Right ventricle myocardium superior (tissue), 1 donor: ENCODE data around the gene SNX12. TPM values are rescaled to one million over a fixed set of nuclear protein-coding genes. Genes with fewer than 3 reads are reported as not detected.

Source experiments
- ATAC-seq: fragments of 200-7000 bp; cut with Tn5 transposase; one replicate; pipeline ENCODE4 v1.9.1; 2020; ENCODE audit warnings: mild to moderate bottlenecking; ENCODE audit not compliant: poor library complexity
- DNase-seq: peaks from one replicate; pipeline ENCODE4 v3.0.0-alpha.2; 2020
- intact Hi-C: fragments of 100-400 bp; cut with DNase I; formaldehyde crosslinking; loops from one replicate; pipeline ENCODE4 v1.11.2; 2022
- long read RNA-seq: library from polyadenylated mRNA; unstranded; transcript quantifications from one replicate; pipeline ENCODE4 v2.0.0, GENCODE V29; 2021
- total RNA-seq: library from RNA; stranded (reverse); fragmentation: NEBNext Ultra II Directional; extraction: Animal tissue kit (Norgen Biotek cat#: 25700); gene quantifications from one replicate; pipeline ENCODE4 v1.2.1, GENCODE V29; 2021
- donor health status: DM: no; HTN: yes; CAD: no; lungs with severe emphysema.

SNX12 gene
- total RNA-seq, result 45.0 TPM
- long read RNA-seq, partial matches to known transcripts, result 0 of 7 reads
- long read RNA-seq, other reads (novel, unspliced or antisense), result 6 of 7 reads

DNA sequence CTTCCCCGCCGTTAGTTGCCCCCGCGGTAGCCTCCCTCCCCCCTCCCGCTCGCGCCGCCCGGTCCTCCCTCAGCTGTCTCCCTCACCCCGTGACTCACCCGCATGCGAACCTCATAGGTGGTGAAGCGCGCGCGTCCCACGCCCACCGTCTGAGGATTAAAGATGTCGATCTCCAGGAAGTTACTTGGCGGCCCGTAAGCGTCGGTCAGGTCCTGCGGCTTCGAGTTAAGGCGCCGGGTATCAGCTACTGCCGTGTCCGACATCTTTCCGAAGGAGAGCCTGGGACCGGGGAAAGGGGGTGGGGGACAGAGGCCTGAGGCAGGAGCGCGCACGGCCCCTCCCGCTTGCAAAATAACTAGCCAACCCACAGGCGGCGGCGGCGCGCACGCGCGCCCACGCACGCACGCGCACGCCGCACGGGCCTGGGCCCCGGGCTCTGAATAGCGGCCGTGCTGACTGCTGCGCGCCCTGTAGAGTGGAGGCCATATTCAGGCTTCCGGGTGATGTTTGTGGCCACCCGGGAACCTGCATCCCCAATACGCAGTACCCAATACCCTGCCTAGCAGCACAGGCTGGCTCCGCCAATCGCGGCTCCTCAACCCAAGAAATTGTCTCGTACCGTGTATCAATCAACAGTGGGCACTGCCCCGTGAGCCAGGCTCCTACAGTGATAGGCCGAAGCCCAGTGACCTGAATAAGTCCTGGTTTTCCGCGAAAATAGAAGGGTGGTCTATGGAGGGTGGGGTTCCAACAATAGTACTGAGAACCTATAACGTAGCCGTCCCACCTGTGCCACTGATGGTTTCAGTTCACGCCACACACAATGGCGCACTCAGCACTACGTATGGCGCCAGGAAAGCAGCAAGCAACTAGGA is at the start of gene SNX12:
Gene SNX12 (minus strand): TSS at position 291 of the 875 bp plus-strand sequence. CDS start 28 bp downstream, at position 263.
- peak; percentile 94 for DNase-seq
- intact Hi-C loops, result no loop called here

DNA sequence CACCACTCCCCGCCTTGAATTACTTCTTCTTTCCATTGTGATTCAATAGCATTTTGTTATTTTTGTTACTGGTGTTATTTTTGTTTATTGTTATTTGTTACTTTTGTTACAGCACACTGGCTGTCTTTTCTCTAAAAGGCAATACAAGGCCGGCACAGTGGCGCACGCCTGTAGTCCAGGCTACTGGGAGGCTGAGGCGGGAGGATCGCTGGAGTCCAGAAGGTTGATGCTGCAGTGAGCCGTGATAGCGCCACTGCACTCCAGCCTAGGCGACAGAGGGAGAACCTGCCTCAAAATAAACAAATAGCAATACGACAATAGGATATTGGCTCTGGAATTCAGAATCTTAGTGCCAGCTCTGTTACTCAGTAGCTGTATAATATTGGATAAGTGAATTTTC is 49.2 kb upstream of the SNX12 start:
- intact Hi-C loops, result no loop called here

More for the DNA sequence above, at the start of gene SNX12:
- ATAC-seq, result peak; percentile 99

DNA sequence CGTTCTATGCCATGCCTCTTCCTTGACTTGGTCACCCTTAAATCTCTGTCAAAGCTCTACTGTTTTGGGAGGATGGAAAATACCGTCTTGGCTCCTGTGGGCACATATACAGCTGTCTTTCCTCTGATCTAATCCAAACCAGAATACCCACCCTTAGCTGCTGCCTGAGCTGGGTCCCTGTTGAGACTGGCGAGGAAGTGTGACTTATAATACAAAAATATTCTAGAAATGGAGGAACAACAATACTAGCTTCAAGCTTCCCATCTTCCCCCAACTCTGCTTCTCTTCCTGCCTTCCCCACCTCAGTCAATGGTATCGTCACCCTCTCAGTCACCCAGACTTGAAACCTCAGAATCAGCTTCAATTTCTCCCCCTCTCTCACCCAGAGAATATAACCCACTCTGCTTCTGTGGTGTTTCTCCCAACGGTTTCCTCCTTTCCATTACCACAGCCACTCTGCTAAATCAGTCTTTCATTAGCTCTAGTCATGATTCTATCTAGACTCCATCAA is 43.8 kb upstream of the SNX12 start:
- intact Hi-C loops, result no loop called here
- DNase-seq (no peak), ATAC-seq (no peak)

More for the DNA sequence above, 49.2 kb upstream of the SNX12 start:
- DNase-seq, result no peak
- no peak for ATAC-seq

DNA sequence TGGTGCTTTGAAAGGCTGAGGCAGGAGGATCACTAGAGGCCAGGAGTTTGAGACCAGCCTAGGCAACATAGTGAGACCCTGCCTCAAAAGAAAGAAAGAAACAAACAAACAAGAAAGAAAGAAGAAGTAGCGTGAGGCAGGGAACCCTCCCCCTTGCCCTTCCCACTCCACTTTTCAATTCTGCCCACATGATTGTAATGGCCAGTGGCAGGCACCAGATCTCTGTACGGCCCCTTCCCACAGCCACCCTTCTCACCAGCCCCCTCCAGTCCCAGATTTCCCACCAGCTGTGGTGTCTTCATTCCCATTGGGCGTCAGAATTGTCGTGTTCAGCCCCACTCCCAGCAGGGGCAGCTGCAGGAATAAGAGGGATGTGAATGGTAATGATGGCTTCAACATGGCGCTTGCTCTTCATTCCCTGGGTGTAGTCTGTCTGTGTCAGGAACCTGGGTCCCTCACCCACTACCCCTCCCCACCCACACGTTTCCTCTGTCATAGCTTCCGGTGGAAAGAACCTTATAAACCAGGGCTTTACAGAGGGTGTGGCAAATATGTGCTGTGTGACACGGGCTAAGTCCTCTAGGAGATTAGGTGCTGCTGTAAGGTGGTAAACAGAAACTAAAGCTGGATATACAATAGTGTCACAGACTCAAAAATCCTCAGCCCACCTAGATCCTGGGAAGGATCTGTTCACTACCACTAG is 43.2 kb upstream of the SNX12 start, which contains the start of gene IL2RG:
Gene IL2RG (minus strand): TSS at position 437 of the 703 bp plus-strand sequence. CDS start 38 bp downstream, at position 399.
- intact Hi-C loops, result no loop called here
- DNase-seq, result no peak
- no peak for ATAC-seq

DNA sequence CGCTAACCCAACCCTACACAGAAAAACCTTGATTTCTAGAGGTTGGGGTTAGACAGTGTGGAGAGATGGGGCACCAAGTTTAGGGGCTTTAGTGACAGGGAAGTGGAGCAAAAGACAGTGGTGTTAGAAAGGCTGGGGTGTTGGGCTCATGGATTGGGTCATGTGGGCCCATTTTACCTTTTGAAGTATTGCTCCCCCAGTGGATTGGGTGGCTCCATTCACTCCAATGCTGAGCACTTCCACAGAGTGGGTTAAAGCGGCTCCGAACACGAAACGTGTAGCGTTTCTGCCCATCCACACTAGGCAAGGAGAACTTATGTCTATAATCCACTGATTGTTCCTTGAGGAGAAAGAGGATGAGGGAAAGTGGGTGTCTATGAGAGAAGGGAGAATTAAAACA is 40.9 kb upstream of the SNX12 start:
- ATAC-seq (no peak), DNase-seq (no peak)
- intact Hi-C loops, result no loop called here

DNA sequence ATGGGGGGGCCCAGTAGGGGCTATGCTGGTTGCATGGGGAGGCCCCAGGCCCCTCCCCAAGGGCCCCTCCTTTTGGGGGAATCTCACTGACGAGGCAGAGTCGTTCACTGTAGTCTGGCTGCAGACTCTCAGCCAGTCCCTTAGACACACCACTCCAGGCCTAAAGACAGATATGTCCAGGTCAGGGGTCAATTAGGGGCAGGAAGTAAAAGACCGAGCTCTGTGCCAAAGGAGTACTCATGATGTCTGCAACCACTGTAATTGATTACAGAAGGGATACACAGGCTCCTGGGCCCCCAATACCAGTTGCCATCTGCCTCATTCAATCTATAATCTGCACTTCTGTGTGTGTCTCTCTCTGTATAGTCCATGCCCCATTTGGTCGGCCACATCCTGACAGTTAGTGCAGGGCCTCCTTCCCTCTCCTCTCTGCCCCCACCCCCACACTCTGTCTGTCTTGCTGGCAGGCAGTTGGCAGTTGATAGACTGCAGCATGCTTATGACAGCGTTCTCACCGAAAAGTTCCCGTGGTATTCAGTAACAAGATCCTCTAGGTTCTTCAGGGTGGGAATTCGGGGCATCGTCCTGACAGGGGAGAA is 39.7 kb upstream of the SNX12 start:
- DNase-seq, result no peak
- no peak for ATAC-seq
- intact Hi-C loops, result no loop called here

DNA sequence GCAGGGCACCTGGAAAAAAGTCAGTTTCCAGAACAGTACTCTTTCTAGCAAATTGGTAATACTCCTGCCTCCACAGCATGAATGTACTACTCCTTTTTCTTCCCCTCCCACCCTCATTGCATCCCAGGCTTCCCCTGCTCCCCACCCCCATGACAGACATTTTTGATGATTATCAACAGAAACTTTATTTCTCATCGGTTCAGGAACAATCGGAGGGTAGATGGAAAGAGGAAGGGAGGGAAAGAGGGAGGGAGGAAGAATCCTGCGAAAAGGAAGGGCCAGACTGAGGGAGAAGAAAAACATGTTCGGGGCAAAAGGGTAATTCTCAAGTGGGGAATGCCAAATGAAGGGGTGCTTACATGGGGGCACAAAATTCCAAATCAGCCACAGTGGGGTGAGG is 39.1 kb upstream of the SNX12 start:
- ATAC-seq (no peak), DNase-seq (no peak)
- intact Hi-C loops, result no loop called here

DNA sequence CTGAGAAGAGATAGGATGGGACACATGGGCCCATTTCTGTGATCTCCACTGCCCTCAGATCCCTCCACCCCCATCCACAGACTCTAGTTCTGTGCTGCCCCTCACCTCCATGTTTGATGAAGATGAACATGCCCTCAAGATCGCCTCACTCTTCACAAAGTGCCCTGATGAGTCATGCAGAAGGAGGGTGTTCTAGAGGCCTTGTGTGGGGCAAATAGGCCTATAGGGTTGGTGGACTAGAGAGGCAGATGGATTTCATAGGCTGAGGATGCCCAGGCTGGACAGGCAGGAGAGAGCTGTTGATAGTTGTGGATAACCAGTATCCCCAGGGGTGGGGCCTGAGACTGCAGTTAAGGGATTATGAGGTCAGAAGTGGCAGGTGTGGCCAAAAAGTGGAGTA is 38.3 kb upstream of the SNX12 start, which contains the start of gene CXorf65:
Gene CXorf65 (minus strand): TSS at position 314 of the 400 bp plus-strand sequence. CDS start 184 bp downstream, at position 130.
- intact Hi-C loops, result no loop called here
- no peak for DNase-seq
- no peak for ATAC-seq

DNA sequence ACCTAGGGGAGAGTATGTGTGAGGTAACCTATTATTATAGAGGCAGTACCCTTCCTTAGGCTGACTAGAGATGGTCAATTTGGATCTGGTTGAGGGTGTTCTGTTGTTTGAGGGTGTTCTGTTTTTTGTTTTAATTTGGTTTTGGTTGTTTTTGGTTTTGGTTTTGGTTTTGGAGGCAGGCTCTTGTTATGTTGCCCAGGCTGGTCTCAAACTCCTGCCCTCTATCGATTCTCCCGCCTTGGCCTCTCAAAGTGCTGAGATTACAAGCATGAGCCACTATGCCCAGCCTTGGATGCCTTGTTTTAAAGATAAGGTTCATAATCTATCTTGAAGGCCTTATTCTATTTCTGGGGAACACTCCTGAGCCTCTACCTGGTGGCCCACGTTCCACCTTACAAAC is 37.5 kb upstream of the SNX12 start:
- ATAC-seq, result no peak
- intact Hi-C loops, result no loop called here
- DNase-seq, result no peak

DNA sequence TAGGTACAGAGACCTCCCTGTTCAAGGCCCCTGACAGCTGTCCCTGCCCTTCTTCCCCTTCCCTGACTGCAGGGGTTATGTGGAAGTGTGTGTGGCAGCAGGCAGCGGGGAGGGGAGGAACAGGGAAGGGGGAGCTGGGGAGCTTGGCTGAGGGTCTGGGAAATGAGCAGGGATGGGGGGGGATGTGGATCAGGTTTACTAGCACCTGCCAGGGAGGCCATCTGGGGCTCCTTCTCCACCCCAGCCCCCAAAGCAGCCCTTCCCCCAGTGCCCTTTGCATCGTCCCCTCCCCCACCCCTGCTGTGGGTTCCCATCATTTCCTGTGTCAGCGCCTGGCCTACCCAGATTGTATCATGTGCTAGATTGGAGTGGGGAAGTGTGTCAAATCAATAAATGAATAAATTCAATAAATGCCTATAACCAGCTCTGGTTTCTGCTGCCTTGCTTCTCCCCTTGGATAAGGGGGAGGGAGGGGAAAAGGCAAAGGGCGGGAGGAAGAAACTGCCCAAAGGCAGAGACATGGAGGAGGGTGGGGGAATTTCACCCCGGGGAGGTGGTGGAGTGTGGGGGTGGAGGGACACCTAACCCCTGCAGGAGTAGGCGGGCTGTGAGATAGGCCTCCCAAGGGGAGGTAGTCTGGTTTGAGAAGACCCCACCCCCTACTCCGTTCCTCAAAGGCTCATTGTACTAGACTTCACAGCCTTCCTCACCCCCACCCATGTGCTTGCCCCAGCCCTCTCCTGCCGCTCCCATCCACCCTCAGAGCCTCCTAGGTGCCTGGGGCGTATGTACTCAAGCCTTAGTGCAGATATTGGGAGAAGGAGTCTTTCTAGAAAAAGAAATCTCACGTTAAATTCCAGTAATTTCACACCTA is 35.2 kb upstream of the SNX12 start:
- DNase-seq (no peak), ATAC-seq (no peak)
- intact Hi-C loops, result no loop called here

DNA sequence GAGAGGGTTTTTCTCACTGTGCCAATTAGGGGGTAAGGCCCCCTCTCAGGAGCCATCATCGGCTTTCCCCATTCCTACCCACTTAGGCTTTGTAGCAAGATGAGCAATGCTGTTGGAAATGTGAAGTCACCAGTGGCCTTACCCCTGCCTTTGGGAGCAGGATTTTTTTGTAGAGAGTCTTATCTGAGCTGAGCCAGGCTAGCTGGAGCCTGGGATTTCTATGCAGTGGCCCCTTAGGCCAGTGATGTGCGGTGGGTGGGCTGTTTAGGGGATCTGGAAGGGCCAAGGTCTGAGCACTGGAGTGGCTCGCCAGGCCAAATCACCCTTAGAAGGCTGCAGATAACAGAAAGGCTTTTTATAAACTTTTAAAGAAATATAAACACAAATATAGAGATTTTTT is 34.2 kb upstream of the SNX12 start:
- no peak for ATAC-seq
- intact Hi-C loops, result no loop called here
- DNase-seq, result no peak

DNA sequence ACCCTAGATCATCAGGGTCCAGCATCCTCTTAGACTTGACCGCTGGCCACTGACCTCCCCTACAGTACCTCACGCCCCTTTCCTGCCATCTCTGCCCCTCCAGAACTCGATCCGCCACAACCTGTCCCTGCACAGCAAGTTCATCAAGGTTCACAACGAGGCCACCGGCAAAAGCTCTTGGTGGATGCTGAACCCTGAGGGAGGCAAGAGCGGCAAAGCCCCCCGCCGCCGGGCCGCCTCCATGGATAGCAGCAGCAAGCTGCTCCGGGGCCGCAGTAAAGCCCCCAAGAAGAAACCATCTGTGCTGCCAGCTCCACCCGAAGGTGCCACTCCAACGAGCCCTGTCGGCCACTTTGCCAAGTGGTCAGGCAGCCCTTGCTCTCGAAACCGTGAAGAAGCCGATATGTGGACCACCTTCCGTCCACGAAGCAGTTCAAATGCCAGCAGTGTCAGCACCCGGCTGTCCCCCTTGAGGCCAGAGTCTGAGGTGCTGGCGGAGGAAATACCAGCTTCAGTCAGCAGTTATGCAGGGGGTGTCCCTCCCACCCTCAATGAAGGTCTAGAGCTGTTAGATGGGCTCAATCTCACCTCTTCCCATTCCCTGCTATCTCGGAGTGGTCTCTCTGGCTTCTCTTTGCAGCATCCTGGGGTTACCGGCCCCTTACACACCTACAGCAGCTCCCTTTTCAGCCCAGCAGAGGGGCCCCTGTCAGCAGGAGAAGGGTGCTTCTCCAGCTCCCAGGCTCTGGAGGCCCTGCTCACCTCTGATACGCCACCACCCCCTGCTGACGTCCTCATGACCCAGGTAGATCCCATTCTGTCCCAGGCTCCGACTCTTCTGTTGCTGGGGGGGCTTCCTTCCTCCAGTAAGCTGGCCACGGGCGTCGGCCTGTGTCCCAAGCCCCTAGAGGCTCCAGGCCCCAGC is 32.7 kb upstream of the SNX12 start:
- no peak for ATAC-seq
- no peak for DNase-seq

DNA sequence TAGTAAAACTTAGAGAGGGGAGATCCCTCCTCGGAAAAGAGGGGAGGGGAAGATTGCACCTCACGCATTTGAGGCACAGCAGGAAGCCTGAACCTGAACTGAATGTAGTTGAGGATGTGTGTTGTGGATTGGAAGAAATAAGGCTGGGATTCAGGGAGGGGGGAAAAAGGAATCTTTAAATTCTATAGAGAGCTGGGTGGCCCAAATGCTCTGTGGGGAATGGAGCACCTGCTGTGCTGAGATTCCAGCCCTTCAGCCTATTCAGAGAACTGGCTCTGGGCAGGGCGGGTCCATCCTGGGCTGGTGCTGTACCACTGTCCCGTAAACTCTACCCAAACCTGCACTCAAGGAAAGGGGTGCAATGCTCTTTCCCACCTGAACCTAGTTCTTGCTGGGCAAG is 31.6 kb upstream of the SNX12 start:
- ATAC-seq (no peak), DNase-seq (no peak)

More for the DNA sequence above, 32.7 kb upstream of the SNX12 start:
- intact Hi-C loops, result no loop called here

DNA sequence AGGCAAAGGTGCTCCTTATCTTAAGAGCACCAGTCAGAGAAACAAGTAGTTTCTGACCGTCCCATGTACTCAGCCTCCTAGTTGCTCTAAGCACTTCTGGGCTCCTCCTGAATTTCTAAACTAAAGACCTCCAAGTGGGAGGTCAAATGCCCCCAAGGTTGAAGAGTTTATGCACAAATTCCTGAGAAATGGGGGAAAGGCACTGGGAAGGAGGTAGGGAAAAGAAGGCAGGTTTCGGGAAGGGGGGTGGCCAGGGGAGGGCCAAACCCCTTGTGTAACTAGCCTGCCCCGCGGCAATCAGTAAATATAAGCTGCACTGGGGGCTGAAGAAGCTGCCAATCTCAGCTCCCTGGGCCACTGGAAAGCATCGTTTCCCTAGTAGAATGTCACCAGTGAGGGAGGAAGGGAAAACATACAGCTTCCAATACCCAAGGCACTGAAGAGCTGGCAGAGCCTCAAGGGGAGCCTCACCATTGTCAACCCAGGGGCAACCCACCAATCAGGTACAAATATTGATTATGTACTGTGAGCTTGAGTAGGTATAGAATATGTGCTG is 30.9 kb upstream of the SNX12 start:
- ATAC-seq (no peak), DNase-seq (no peak)
- intact Hi-C loops, result no loop called here

More for the DNA sequence above, 31.6 kb upstream of the SNX12 start:
- intact Hi-C loops, result no loop called here

DNA sequence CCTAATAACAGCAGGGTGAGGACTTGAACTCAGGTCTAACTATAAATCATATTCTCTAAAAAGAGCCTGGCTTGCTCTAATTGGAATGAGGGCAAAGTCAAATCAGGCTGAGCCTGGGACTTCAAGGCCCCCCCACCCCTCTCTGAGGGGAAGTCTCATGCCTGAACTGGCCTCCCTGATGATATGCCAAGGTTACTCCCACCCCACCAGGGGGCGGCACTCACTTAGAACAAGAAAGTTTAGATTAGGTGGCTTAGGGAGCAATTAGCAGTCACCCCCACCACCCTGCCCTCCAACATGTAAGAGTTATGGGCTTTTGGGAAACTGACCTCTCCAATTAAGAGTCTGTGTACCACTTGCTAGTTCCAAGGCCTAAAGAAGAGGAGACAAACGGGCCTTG is 30.2 kb upstream of the SNX12 start:
- DNase-seq (peak; percentile 64), ATAC-seq (peak; percentile 34)
- intact Hi-C loops, result no loop called here

DNA sequence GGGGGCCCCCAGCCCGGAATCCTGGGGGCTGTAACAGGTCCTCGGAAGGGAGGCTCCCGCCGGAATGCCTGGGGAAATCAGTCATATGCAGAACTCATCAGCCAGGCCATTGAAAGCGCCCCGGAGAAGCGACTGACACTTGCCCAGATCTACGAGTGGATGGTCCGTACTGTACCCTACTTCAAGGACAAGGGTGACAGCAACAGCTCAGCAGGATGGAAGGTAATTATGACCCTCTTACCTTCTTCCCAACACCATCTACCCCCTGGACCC is 28.6 kb upstream of the SNX12 start:
- ATAC-seq, result peak; percentile 13
- DNase-seq, result no peak
- intact Hi-C loops, result no loop called here
